Testis (tissue), 3 donors: Measurements from ENCODE around the gene SNRNP48. TPM values are rescaled to one million over a fixed set of nuclear protein-coding genes. Genes with fewer than 3 reads are reported as not detected.

Experiments
- DNase-seq: peaks from one replicate; pipeline ENCODE4 v3.0.0-alpha.2; 2019
- H3K27ac ChIP-seq, 2 donors: fragments of 200-600 bp; sonication (generic); one replicate each; pipeline ENCODE4 v1.5.1; 2019
- H3K27me3 ChIP-seq: fragments of 200-600 bp; sonication (generic); one replicate; pipeline ENCODE4 v1.5.1; 2019
- H3K36me3 ChIP-seq: fragments of 200-600 bp; sonication (generic); one replicate; pipeline ENCODE4 v1.5.1; 2017; ENCODE audit warnings: low read depth; ENCODE audit errors: missing control alignments
- H3K4me1 ChIP-seq: fragments of 200-600 bp; sonication (generic); one replicate; pipeline ENCODE4 v1.5.1; 2019
- H3K4me3 ChIP-seq, 2 donors: fragments of 200-600 bp; sonication (generic); one replicate each; pipeline ENCODE4 v1.5.1; 2017 to 2019
- H3K9me3 ChIP-seq: fragments of 200-600 bp; sonication (generic); one replicate; pipeline ENCODE4 v1.5.1; 2017
- POLR2A ChIP-seq: fragments of 450-650 bp; IDR thresholded peaks from one replicate; pipeline ENCODE4 v1.6.1; 2017; ENCODE audit warnings: antibody characterized with exemption, mild to moderate bottlenecking, moderate library complexity
- WGBS, 2 donors: methylation state at CpG; one replicate each; pipeline ENCODE4 v1.1.5; 2018; 5-methylcytosine and 5-hydroxymethylcytosine counted together
- intact Hi-C: fragments of 100-400 bp; cut with DNase I; formaldehyde crosslinking; loops from one replicate; pipeline ENCODE4 v1.15.1; 2023; ENCODE audit warnings: low total_unique reads
- polyA plus RNA-seq: library from polyadenylated mRNA; stranded (reverse); fragments of 350-450 nt; fragmentation: Illumina TruSeq; extraction: RNeasy Lipid Tissue Mini Kit (QIAGEN cat#74804); gene quantifications from one replicate; pipeline ENCODE4 v1.2.3, GENCODE V29; 2014; ENCODE audit warnings: low read depth, low replicate concordance; ENCODE audit not compliant: insufficient read depth
- total RNA-seq, 2 donors: library from RNA; depleted of rRNA; stranded (reverse); fragments of >200 nt; gene quantifications; one replicate each; pipeline ENCODE4 v1.2.3, GENCODE V29; 2016
- TF ChIP-seq, protein P1 (sequence below), 3 experiments: fragments of 450-650 bp in 2 of 3; fragments of 200-600 bp in 1 of 3; sonication (generic) in 1 of 3; IDR thresholded peaks; one replicate each; pipeline ENCODE4 v1.5.1; 2016 to 2019; ENCODE audit warnings: antibody characterized with exemption in 3 of 3, mild to moderate bottlenecking in 2 of 3, moderate library complexity in 1 of 3

SNRNP48 gene
- total and polyA plus RNA-seq, 3 donors from 2014 or later = 5.6 to 10.7 (median 8.5) TPM

- Histone ChIP-seq H3K4me1 (no peaks in the 10 kb centered on the region), H3K36me3 (no peaks in the 10 kb centered on the region), H3K27me3 (no peaks in the 10 kb centered on the region), H3K27ac (no peak overlapping the region), H3K9me3 (no peaks in the 10 kb centered on the region), H3K4me3 (no peak overlapping the region)
- intact Hi-C loops = no loop called here
- TF ChIP-seq POLR2A = no peak
- TF ChIP-seq, protein P1, sequence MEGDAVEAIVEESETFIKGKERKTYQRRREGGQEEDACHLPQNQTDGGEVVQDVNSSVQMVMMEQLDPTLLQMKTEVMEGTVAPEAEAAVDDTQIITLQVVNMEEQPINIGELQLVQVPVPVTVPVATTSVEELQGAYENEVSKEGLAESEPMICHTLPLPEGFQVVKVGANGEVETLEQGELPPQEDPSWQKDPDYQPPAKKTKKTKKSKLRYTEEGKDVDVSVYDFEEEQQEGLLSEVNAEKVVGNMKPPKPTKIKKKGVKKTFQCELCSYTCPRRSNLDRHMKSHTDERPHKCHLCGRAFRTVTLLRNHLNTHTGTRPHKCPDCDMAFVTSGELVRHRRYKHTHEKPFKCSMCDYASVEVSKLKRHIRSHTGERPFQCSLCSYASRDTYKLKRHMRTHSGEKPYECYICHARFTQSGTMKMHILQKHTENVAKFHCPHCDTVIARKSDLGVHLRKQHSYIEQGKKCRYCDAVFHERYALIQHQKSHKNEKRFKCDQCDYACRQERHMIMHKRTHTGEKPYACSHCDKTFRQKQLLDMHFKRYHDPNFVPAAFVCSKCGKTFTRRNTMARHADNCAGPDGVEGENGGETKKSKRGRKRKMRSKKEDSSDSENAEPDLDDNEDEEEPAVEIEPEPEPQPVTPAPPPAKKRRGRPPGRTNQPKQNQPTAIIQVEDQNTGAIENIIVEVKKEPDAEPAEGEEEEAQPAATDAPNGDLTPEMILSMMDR (IDR thresholded peaks at IDR 0.05) = no peak
- 88 to 97% methylated on average over 4 of the region's 4 CpGs for WGBS, 2 donors
- DNase-seq = no peak
Observed at GRCh38 chr6:7562769-7563168, 27.2 kb upstream of the SNRNP48 start.

DNA sequence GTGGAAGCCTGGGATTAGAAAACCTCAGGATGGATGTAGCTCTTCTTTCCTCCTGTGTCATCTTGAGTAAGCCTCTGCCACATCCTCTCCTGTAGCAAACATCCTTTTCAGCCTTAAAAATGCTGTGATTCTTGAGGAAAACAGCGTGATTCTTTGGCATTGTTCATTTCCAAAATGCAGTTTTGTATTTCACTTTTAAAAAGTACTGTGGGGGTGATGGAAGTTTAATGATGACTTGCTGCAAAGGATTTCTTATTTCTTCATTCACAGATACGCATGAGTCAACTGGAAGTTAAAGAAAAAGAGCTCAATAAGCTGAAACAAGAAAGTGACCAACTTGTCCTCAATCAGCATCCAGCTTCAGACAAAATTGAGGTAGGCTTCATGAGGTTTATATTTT lies 23.9 kb upstream of the SNRNP48 start:
- H3K27ac ChIP-seq = no peak overlapping the region
- intact Hi-C loops = no loop called here
- DNase-seq = no peak
- no peaks in the 10 kb centered on the region for H3K27me3 ChIP-seq
- no peak overlapping the region for H3K4me3 ChIP-seq
- no peaks in the 10 kb centered on the region for H3K36me3 ChIP-seq
- H3K4me1 ChIP-seq = no peaks in the 10 kb centered on the region
- no peaks in the 10 kb centered on the region for H3K9me3 ChIP-seq
- WGBS, 2 donors = 93 to 94% methylated on average over 2 of the region's 2 CpGs
- no peak for TF ChIP-seq POLR2A
- TF ChIP-seq, protein P1 (IDR thresholded peaks at IDR 0.05) = no peak

DNA sequence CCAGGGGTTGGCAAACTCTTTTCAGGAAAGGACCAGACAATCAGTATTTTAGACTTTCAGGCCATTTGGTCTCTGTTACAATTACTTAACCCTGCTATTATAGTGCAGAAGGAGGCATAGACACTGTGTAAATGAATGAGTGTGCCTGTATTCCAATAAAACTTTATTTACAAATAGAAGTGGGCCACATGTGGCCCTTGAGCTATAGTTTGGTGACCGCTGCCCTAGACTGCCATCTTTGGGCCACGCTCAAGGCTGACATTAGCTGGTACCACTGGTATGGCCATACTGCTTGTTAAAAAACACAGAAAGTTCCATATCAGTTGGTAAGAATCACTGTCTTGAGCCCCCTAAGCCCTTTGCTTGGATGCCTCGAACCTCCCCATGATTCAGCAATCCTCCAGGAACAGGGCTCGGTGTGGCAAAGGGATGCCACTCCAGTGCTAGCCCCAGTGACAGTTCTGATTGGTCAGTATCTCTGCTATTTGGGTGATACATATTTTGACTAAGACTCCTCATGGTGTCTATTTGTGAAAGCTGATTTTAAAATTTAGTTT lies 23.3 kb upstream of the SNRNP48 start:
- no peak for TF ChIP-seq POLR2A
- TF ChIP-seq, protein P1 (IDR thresholded peaks at IDR 0.05) = no peak
- Histone ChIP-seq H3K9me3 (no peaks in the 10 kb centered on the region), H3K4me3 (no peak overlapping the region), H3K27me3 (no peaks in the 10 kb centered on the region), H3K36me3 (no peaks in the 10 kb centered on the region), H3K27ac (no peak overlapping the region), H3K4me1 (no peaks in the 10 kb centered on the region)
- WGBS, 2 donors = 95 to 96% methylated on average over 4 of the region's 4 CpGs
- intact Hi-C loops = no loop called here
- DNase-seq = no peak

- TF ChIP-seq, protein P1 (IDR thresholded peaks at IDR 0.05) = no peak
- TF ChIP-seq POLR2A = no peak
- H3K9me3 ChIP-seq = no peaks in the 10 kb centered on the region
- H3K4me3 ChIP-seq = no peak overlapping the region
- no peak for DNase-seq
- H3K27me3 ChIP-seq = no peaks in the 10 kb centered on the region
- H3K27ac ChIP-seq = no peak overlapping the region
- H3K4me1 ChIP-seq = no peaks in the 10 kb centered on the region
- no peaks in the 10 kb centered on the region for H3K36me3 ChIP-seq
- intact Hi-C loops = no loop called here
- WGBS, 2 donors = 40 to 58% methylated on average over 3 of the region's 3 CpGs
Observed at GRCh38 chr6:7568021-7568420, 22.0 kb upstream of the SNRNP48 start.

DNA sequence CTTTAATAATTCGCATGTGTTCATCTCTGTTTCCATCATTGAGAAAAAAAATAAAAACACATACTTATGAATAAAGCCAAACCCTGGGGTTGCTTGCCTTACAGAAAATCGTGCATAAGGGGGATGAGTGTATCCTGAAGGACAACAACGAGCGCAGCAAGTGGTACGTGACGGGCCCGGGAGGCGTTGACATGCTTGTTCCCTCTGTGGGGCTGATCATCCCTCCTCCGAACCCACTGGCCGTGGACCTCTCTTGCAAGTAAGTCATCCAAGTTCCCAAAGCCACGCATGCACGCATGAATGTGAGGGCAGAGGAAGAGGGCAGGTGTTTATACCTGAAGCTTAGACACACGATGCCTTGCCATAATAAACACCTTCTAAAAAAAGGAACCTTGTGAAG lies 20.9 kb upstream of the SNRNP48 start:
- DNase-seq = no peak
- Histone ChIP-seq H3K36me3 (no peaks in the 10 kb centered on the region), H3K27me3 (no peaks in the 10 kb centered on the region), H3K9me3 (no peaks in the 10 kb centered on the region), H3K4me3 (no peak overlapping the region), H3K27ac (no peak overlapping the region), H3K4me1 (no peaks in the 10 kb centered on the region)
- intact Hi-C loops = no loop called here
- TF ChIP-seq, protein P1 (IDR thresholded peaks at IDR 0.05) = no peak
- 90 to 94% methylated on average over 12 to 13 of the region's 13 CpGs for WGBS, 2 donors
